HG03442 (cell line): ENCODE measurements around the gene LGALSL.

ENCODE experiments used
- ATAC-seq: cut with Tn5 transposase; IDR thresholded peaks from one replicate; pipeline ENCODE4 v1.9.1; 2021; ENCODE audit warnings: mild to moderate bottlenecking, moderate library complexity; ENCODE audit not compliant: unreplicated experiment

Gene LGALSL

DNA sequence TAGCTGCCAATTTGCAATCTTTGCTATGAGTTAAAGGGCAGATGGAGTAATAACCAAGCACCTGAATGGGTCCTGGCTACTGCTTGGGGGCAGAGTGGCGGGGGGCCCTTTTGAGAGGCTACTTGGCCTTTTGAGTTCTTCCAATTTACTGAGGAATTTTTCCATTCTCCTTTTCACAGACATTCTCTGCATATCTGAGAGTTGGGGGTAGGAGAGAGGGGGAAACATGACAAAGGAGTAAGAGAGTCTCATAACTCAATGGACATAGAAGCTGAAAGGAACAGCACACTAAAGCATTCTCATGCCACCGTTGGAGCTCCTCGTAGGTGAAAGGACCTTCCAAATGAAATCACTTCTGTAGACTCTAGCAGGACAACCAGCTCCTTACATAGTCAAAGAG lies 16.1 kb downstream of the LGALSL start:
- ATAC-seq = no peak

DNA sequence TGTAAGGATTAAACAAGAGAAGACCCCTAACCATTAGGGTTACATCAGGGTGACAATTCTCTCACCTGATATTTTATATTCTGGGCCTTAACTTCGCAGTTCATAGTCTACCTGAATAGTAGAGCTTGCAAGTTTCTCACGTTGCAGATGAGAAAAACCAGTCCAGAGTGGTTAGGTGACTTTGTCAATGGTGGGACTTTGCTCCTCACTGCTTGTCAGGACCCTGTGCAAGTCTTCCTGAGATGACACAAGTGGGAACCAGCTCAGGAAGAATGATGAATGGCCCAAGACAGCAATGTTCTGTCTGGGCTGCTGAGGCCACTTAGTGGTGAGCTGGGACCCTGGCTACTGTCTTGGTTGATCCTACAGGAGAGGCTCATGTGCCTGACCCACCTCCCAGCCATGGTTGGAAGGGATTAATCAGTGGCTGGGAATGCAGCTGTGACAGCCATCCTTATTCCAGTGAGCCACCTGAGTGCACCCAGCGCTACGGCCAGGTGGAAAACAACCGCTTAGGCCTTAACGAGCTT lies 16.9 kb downstream of the LGALSL start:
- no peak for ATAC-seq

DNA sequence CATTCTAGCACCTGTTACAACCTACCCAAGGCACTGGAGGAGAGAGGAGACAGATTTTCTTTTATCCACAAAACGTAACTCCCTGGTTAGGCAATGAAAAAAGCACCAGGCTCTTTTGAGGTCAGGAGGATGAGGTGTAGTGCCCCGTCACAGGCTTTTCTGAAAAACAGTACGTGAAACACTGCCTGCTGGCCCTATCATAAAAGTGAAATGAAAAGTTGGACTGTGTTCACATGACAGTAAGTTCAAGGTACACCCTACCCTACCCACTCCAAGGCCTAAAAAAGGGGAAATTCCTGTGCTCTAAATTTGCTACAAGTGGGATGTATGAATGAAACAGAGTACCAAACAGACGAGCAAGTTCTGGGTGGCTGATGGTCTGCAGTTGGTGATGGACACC lies 17.6 kb downstream of the LGALSL start:
- ATAC-seq = no peak

DNA sequence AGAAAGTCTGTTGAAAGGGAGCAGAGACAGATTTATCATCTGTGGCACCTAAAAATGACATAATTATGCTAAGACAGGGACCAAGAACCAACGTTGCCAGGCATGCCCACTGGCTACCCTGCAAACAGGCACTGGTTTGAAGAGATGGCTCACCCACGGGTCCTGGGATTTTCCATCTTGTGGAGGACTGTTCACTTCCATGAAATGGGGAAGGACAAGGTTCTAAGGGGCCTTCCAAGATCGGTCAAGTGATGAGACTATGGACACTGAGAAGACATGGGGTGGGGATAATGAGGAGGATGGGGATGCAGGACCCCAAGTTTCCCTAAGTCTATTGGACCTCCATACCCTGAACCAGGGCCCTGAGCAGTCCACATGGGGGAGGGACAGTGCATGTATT lies 18.9 kb downstream of the LGALSL start:
- no peak for ATAC-seq

DNA sequence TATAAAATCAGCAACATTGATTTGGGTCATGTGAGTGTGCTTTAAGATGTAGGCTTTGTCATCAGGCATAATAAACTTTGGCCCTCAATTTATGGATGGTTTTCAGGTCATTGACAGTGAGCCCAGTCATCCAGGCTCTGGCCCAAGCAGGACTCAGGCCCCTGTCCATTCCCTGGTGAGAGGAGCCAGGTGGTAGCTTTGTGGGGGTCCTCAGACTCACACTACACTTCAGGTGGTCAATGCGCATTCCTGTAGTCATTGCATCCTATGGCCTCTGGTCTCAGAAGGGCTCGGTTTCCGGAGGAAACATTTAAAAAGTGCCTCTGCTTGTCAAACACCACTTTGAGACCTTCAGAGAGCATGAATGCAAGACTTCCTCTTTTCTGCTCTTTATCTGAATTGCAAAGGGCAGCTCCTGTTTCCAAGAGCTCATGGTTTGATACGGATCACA lies 20.2 kb downstream of the LGALSL start:
- peak; percentile 60 for ATAC-seq

DNA sequence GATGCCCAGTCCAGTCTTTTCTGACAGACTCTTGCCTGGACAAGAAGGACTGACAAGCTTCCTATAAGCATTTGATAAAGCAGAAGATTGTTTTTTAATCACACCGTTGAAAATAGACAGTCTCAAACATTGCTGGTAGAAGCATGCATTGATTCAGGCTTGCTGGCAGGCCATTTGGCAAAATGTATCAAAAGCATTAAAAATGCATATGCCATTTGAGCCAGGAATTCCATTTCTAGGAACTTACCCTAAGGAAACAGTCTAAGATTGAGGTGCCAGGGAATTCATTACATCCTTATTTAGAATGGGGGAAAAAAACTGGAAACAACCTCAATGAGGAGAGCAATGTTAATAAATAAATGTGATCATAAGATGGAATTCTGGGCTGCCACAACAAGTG lies 20.7 kb downstream of the LGALSL start:
- ATAC-seq = no peak

DNA sequence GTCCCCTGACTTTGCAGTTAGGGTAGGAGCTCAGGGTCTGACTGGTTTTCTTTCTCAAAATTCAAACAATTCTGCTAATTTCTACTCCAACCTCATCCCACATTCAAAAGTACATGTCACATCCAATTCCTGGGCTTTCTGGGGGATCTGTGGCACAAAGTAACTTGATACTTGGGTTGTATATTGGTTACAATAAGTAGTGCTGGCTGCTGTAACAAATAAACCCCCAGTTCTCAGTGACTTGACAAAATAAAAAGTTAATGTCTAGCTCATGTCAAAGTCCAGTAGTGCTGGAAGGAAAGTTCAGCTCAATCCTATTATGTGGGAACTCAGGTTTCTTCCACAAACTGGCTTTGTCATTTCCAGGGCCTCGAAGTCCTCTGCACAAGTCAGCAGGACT lies 23.1 kb downstream of the LGALSL start:
- ATAC-seq = no peak

DNA sequence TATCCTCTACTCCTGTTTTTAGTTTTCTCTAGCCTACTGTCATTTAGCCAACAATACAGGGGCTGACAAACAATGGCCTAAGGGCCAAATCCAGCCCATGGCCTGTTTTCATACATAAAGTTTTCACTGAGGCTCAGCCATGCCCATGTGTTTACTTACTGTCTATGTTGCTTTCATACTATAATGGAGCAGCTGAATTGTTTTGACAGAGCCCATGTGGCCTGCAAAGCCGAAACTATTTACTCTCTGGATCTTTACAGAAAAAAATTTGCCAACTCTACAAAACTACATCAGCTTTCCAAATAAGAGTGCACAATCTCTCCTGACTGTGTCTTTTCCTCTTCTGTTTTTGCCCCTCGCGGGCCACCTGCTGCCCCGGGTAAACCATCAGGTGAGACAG lies 24.0 kb downstream of the LGALSL start:
- no peak for ATAC-seq

DNA sequence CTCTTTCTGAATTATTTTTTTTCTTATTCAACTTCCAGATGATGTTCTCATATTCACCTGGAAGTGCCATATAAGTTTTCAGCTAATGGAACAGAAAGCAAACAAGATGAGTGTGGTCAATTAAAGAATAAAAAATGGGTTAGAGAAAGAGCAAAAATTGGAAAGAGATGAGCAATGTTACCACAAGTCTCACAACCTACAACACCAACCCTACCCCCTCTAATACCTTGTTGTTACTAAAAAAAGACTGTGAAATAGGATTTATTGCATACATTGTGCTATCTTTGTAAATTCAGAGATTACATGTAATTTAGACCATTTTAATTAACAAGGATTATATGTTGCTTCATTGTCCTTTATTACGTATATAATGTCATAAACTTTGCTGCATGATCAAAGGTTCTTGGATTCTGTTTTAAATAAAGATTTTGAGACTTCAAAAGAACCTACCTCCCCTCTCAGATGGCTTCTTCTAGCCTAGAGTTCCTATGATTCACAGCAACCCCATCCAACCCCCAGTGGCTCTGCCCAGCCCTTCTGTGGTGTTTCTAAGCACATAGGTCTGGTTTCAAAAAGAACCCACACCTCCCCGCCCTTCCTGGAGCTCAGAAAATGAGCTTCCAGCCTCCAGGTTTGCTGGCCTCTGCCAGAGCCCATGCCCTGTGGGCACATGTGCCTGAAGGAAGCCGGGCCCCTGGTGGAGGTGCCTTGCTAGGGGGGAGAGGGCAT lies 24.7 kb downstream of the LGALSL start:
- no peak for ATAC-seq

DNA sequence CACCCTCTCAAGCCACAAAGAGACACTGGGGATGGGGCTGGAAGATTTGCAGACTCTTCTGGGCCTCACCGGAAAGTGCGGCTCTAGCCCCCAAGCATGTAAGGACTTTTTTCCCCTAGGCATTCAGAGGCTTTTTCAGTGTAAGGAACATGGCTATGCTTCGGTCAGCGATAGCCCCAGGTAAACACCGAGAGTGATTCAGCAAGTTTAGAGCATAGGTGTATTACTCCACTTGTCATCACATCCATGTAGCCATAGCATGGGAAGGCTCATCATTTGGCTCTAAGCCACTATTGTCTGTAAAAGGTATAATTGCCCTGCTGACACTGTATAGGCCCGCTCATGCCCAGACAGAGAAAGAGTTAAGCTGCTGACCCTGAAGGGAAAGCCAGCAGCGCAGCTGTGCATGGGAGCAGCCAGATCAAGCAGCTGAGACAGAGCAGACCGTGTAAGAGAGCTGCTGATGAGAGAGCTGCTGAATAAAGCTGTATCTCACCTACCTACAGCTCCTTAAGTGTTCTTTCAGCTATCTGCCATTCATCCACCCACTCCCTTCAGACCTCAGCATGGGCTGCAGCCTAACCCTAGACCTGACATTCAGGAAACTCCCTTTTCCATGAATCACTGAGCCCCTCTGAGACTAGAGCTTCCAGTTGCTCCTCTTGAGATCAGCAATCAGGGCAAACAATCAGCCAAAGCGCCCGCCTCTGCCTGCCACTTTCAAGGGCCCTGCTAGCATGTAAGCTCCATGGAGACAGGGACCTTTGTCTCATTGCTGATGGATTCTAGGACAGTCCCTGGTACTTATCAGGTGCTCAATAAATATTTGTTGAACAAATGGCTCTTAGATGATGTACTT lies 25.5 kb downstream of the LGALSL start:
- ATAC-seq = no peak

DNA sequence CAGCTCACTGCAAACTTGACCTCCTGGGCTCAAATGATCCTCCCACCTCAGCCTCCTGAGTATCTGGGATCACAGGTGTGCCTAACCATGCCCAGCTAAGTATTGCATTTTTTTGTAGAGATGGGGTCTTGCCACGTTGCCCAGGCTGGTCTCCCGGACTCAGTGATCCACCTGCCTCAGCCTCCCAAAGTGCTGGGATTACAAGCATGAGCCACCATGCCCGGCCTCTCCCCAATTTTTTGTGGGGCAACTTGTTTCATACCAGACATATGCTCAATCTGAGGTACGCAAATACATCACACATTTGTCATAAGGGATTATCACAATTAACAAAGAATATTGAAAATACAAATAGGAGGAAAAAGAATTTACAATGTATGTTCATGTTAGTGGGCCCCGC lies 27.7 kb downstream of the LGALSL start:
- no peak for ATAC-seq

DNA sequence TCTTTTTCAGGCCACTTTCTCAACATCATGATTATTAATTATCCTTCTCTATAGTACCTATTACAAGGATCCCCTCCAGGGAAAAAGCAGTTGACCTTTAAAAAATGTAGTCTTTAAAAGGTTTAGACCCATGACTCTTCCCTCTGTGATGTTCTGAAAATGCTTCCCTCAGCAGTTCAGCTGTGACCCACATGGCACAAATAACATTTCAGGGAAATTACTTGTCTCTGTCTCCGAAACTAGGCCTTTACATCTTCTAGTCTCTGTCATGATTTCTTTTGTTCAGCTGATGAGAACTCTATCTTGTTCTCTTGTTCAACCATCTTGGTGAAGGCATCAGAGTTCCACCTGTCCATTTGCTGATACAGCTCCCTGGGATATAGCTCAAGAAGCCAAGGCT lies 28.3 kb downstream of the LGALSL start:
- ATAC-seq = no peak

DNA sequence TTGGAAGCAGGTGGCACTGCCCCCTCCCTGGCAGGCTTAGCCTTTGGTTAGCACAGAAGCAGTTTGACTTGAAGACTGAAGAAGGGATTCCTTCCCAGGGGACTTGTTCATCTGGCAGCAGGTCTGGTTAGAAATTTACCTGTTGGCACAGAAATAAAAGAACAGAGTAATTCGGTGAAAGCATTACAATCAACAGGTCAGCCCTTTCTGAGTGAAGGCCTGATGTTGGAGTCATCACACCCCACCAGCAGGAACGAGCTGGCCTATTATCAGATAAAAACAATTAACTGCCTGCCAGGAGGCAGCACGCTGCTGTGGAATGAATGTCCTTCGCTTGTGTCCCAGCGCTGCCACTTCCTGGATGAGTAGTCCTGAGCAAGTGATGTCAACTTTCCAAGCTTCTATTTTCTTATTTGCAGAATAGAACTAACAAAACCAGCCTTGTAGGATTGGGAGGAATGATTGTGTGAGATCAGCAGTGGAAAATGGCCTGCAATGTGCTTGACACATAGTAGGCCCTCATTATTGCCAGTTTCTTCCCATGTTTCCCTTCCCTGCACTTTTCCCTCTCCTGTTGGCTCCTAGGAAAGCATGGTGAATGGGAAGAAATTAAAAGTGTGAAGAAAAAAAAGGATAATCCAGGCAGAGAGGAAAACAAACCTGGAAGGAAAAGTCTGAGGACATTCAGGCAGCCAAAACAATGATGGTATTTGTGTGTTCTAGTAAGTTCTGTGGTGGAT lies 29.0 kb downstream of the LGALSL start:
- ATAC-seq = no peak

DNA sequence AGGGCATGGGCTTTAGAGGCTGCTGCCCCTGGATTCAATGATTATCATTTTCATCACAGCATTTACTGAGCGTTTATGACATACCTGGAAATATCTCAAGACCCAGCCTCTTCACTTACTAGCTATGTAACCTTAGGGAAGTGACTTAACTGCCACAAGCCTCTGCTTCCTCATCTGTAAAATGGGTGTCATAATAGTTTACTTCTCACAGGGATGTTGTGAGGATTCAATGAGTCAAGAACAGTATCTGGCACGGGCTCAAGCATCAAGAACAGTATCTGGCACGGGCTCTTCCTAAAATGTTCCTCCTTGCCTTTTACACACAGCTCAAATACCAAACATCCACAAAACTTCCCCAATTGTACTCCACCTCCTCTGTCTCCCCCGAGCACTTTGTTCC lies 31.4 kb downstream of the LGALSL start:
- ATAC-seq = no peak

DNA sequence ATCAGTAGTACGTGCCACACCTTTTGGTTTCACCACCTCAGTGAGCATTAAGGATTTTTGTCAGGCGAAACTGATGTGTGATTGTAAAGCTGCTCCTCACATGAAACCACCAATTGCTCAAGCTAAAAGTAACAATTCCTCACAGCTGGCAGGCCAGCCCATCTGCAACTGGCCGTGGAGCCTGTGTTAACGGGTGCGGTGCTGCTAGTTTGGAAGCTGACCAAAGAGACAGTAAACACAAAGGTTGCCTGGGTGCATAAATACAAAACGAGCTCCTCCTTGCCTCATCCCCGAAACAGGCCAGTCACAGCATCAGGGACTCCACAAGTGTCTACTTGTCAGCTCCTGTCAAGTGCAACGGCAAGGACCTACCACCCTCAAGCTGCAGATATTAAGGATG lies 32.0 kb downstream of the LGALSL start:
- no peak for ATAC-seq

DNA sequence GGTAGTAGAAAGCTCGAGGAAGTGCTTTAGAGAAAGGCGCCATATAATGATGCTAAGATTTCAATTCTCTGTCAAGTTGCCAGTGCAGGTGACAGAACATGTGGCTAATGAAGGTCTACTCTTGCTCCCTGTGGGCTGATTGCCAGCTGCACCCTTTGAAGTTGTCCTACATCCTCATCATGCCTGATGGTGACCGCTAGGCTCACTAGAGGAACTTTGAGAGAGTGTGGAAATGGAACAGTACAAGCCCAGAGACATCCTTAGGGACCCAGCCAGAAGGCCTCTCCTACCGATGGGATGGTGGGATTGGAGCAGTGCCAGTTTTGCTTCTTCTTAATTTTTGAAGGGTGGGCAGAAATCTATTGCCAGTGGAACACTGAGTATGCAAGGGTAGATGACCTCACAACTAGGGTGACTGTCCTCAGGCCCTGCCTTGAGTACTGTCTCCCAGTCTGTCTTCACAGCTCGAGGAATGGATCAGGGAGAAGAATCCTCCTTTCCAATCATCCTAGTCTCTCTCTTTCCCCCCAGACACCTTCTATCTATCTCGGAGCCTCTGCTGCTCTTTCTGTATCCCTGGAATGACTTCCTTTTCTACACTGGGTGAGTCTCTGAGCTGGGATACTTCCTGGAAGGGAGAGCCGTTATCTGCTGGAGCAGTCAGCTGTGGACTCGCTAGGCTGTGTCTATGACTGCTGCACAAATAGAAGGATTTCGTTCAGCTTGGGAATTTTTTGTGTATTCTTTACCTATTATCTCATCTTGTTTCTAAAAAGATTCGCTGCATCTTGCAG lies 33.5 kb downstream of the LGALSL start:
- ATAC-seq = no peak

DNA sequence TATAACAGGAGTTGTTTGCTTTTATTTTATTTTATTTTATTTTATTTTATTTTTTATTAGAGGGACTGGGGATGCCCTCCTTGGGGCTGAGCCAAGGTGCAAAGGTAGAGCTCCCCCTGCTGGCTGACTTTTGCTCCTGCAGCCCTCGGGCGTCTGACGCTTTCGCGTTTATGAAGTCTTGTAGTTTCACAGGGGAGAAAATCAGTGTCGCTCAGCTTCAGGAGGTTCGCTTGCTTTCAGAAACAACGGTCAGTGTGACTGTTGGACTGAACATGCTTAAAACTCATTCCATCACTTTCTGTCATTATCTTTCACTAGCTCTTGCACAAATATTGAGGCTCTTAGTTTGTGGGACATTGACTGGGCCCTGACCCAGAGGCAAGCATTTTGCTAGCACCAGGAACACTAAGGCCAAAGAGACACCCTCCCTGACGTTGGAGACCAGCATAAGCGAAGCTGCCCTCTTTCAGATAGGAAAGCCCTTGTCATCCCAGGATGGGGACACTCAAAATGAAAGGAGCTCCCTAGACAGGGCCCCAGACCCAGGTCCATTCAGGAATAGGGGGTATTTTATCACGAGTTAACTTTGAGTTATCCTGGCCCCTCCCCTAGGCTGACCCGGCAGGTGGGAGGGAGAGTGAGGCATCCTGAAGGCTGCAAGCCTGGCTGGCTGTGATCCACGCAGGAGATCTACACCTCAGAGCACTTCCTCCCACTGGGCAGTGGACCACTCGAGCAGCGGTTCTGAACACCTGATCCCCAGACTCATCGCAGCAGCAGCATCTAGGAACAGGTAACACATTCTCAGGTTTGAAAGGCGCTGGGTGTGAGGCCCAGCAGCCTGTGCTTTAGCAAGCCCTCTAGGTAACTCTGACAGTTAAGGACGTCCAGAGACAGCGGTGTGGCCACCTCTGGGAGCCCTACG lies 34.4 kb downstream of the LGALSL start:
- ATAC-seq = no peak

DNA sequence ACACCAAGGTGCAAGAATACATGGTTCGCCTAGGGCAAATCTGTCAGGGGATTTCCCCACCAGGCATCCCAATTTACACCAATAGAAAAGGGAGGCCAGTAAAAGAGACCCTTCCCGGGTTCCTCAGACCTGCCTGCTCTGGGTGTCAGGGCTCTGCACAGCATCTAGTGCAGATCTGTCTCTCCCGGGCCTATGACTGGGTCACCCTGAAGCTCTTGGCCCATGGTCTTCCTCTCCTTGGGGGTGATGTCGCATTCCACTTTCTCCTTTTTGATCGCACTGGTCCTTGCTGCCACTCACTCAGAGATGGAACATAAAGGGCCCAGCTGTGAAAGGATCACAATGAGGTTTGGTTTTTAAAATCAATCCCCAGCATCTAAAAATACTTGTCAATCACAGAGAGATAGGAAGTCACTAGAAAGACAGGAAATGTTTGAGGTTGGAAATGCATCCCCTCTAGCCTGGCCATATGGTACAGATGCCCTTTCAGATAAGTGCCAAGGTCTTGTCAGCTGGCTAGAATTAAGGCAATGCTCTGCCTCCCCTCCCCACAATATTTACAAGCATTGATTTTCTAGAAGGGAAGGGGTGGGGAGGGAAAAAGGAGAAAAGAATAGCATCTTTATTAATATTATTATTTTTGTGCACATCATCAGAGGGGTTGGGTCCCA lies 35.3 kb downstream of the LGALSL start:
- ATAC-seq = no peak

DNA sequence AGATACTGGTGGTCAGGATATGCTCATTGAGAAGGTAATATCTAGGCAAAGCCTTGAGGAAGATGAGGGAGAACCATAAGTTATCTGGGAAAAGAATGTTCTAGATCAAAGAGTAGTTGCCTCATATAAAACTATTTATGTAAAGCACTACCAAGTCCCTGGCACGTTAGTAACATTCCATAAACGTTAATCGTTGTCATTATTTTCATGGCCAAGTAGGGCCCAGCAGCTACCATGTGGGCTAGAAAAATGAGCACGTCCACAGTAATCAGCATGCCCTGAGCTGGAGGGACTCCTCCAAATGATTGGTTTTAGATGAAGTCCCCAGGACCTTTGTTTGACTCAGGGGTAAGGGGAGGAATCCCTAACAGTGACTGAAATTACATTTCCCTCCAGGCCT lies 37.5 kb downstream of the LGALSL start:
- no peak for ATAC-seq
